Heart left ventricle (tissue), 16 donors: Measurements from ENCODE around the gene ZNF839. TPM values are rescaled to one million over a fixed set of nuclear protein-coding genes. Genes with fewer than 3 reads are reported as not detected.

Experiments used
- ATAC-seq, 4 donors: fragments of 200-7000 bp; cut with Tn5 transposase; one replicate each; pipeline ENCODE4 v1.9.1; 2020 to 2022; ENCODE audit warnings: moderate library complexity in 4 of 4, mild to moderate bottlenecking in 3 of 4, moderate number of reproducible peaks in 1 of 4
- DNase-seq, 5 donors: peaks; one replicate each; pipeline ENCODE4 v3.0.0-alpha.2; 2020
- H3K27ac ChIP-seq, 12 donors: fragments of 200-600 bp; sonication (generic) in 4 of 12; one replicate each; pipeline versions ENCODE4 v1.5.0 to v1.8.0; 2016 to 2022; ENCODE audit warnings: mild to moderate bottlenecking in 2 of 12
- H3K27me3 ChIP-seq, 9 donors: fragments of 200-600 bp; sonication (generic) in 2 of 9; one replicate each; pipeline versions ENCODE4 v1.5.1 to v1.8.0; 2016 to 2022; ENCODE audit warnings: mild to moderate bottlenecking in 3 of 9
- H3K36me3 ChIP-seq, 9 donors: fragments of 200-600 bp; sonication (generic) in 2 of 9; one replicate each; pipeline versions ENCODE4 v1.5.0 to v1.8.0; 2018 to 2022; ENCODE audit warnings: mild to moderate bottlenecking in 2 of 9
- H3K4me1 ChIP-seq, 12 donors: fragments of 200-600 bp; sonication (generic) in 4 of 12; one replicate each; pipeline versions ENCODE4 v1.5.0 to v1.8.0; 2016 to 2022; ENCODE audit warnings: mild to moderate bottlenecking in 3 of 12
- H3K4me3 ChIP-seq, 12 donors: fragments of 200-600 bp; sonication (generic) in 4 of 12; one replicate each; pipeline versions ENCODE4 v1.5.0 to v1.8.0; 2017 to 2022; ENCODE audit warnings: mild to moderate bottlenecking in 9 of 12, moderate library complexity in 4 of 12
- H3K9me3 ChIP-seq, 12 donors: fragments of 200-600 bp; sonication (generic) in 4 of 12; one replicate each; pipeline versions ENCODE4 v1.5.0 to v1.8.0; 2016 to 2022; ENCODE audit warnings: mild to moderate bottlenecking in 1 of 12
- CTCF ChIP-seq, 12 donors: fragments of 200-600 bp; sonication (generic) in 4 of 12; IDR thresholded peaks; one replicate each; pipeline versions ENCODE4 v1.5.0 to v1.8.0; 2018 to 2022; ENCODE audit warnings: antibody characterized with exemption in 12 of 12, mild to moderate bottlenecking in 5 of 12
- POLR2A ChIP-seq, 2 donors: fragments of 450-650 bp; IDR thresholded peaks; one replicate each; pipeline ENCODE4 v1.6.1; 2017; ENCODE audit warnings: antibody characterized with exemption in 2 of 2, mild to moderate bottlenecking in 2 of 2, moderate library complexity in 2 of 2
- WGBS, 4 donors: extraction: QIAGEN DNeasy Blood & Tissue Kit in 2 of 4; methylation state at CpG; one replicate each; pipeline versions ENCODE4 v1.1.5 to v1.1.7; 2013 to 2018; 5-methylcytosine and 5-hydroxymethylcytosine counted together
- intact Hi-C, 10 donors: fragments of 100-400 bp; cut with DNase I; formaldehyde crosslinking; loops; one replicate each; pipeline versions ENCODE4 v1.11.1 to v1.14.2; 2022
- polyA plus RNA-seq, 2 donors: library from polyadenylated mRNA; stranded (reverse); fragments of 200-250 nt; gene quantifications; one replicate each; pipeline ENCODE4 v1.2.3, GENCODE V29; 2013
- total RNA-seq, 9 donors: library from RNA; depleted of rRNA in 2 of 9; stranded (reverse); fragments of >200 nt in 2 of 9; fragmentation: NEBNext Ultra II Directional in 3 of 9; extraction: Animal tissue kit (Norgen Biotek cat#: 25700) in 3 of 9; gene quantifications; one replicate each; pipeline versions ENCODE4 v1.1.0 to v1.2.4, GENCODE V29; 2016 to 2023
- donor health status: ischemic (EF 13 %, LVEDD 7.1; RV severe dilation, severe dysfunction).
- donor health status: healthy with polysubstance abuse.
- donor health status: DM: no; HTN: yes; CAD: no.
- donor health status: DM: no; HTN: no; CAD: no.
- donor health status: ischemic (EF 25% LVEDD 6.9; RV normal size, moderate dysfunction).
- donor health status: ischemic (EF 25% LVEDD 5.7; RV mildly dilated, moderate dysfunction).
- donor health status: healthy.
- donor health status: DM: yes; HTN: yes; CAD: no.
- donor health status: ischemic (EF 35%, LVEDD 5.7; RV mildly dilated, moderate dysfunction).
- donor health status: nonischemic (EF 11% LVEDD 7.7; RV severe dilation, severe dysfunction).
- donor health status: DM: yes; HTN: yes; CAD: no.
- donor health status: PGD.
- donor health status: ischemic (EF 29% LVEDD 5.4; RV normal size, mild dysfunction).
- donor health status: nonischemic (EF 23%, LVEDD 6.1; RV moderate dilation, normal function).

ZNF839 gene
- total and polyA plus RNA-seq, 11 donors = 4.3 to 12.3 (median 8.7) TPM

DNA sequence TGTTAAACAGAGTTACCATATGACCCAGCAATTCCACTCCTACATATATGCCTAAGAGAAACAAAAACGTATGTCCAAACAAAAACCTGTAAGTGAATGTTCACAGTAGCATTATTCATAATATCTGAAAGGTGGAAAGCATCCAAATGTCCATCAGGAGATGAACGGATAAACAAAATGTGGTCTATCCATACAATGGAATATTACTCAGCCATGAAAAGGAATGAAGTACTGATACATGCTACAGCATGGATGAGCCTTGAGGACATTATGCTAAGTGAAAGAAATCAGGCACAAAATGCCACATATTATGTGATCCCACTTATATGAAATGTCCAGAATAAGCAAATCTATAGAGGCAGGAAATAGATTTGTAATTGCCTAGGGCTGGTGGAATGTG is 31.4 kb upstream of the ZNF839 start:
- TF ChIP-seq CTCF (IDR thresholded peaks at IDR 0.05) = no peak
- no peak for TF ChIP-seq POLR2A (IDR thresholded peaks at IDR 0.05)
- Histone ChIP-seq H3K9me3 (peaks cover 0 to 3% (median 0%) of the 10 kb centered on the region in 12 donors), H3K27ac (no peak overlapping the region), H3K27me3 (no peaks in the 10 kb centered on the region), H3K36me3 (no peaks in the 10 kb centered on the region), H3K4me3 (no peak overlapping the region), H3K4me1 (peaks cover 0 to 11% (median 0%) of the 10 kb centered on the region in 12 donors)
- intact Hi-C loops = no loop called here
- ATAC-seq = no peak
- DNase-seq = no peak
- whole genome bisulfite sequencing, 4 donors = 94 to 98% (median 96%) methylated on average over 2 of the region's 2 CpGs

DNA sequence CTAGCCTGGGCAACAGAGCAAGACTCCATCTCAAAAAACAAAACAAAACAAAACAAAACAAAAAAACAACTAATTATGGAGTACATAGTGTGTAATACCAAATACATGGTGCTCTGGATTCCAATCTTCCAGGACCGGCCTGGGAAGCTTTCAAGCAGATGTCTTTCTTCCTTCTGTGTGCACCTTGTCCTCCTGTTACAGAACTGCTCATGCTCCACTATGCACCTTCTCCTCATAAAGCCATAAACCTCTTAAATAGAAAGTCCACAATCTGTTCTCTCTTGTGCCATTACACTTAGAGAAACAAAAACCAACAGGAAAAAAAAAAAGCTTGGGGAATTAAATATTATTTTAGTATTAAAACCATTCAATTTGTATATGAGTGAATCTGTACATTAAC is 27.1 kb upstream of the ZNF839 start:
- intact Hi-C loops = no loop called here
- no peaks in the 10 kb centered on the region for H3K36me3 ChIP-seq
- H3K4me1 ChIP-seq = peaks cover 0 to 15% (median 6%) of the 10 kb centered on the region in 12 donors
- DNase-seq (no peak), ATAC-seq (no peak)
- 93 to 100% (median 96%) methylated on average over 1 of the region's 1 CpG for WGBS, 4 donors
- TF ChIP-seq CTCF (IDR thresholded peaks at IDR 0.05) = no peak
- TF ChIP-seq POLR2A (IDR thresholded peaks at IDR 0.05) = no peak
- H3K9me3 ChIP-seq = peaks cover 0 to 3% (median 0%) of the 10 kb centered on the region in 12 donors
- no peaks in the 10 kb centered on the region for H3K27me3 ChIP-seq
- no peak overlapping the region for H3K27ac ChIP-seq
- H3K4me3 ChIP-seq = no peak overlapping the region

DNA sequence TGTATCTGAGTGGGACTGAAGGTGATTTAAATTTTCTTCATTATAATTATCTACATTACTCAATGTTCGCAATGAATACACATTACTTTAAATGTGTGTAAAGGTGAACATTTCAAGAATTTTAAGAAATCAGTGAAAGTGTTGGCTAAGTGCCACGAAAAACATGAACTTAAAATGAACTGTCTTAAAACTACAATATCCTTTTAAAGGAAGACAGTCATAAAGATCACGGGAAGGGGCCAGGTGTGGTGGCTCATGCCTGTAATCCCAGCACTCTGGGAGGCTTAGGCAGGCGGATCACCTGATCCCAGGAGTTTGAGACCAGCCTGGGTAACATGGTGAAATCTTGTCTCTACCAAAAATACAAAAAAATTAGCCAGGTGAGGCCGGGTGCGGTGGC is 25.8 kb upstream of the ZNF839 start:
- DNase-seq = no peak
- H3K36me3 ChIP-seq = no peaks in the 10 kb centered on the region
- no peak overlapping the region for H3K4me3 ChIP-seq
- H3K27me3 ChIP-seq = no peaks in the 10 kb centered on the region
- H3K4me1 ChIP-seq = peaks cover 0 to 15% (median 6%) of the 10 kb centered on the region in 12 donors
- H3K27ac ChIP-seq = no peak overlapping the region
- no peak for TF ChIP-seq CTCF (IDR thresholded peaks at IDR 0.05)
- intact Hi-C loops = no loop called here
- 87 to 91% (median 89%) methylated on average over 6 of the region's 6 CpGs for WGBS, 4 donors
- no peaks in the 10 kb centered on the region for H3K9me3 ChIP-seq
- ATAC-seq = no peak

DNA sequence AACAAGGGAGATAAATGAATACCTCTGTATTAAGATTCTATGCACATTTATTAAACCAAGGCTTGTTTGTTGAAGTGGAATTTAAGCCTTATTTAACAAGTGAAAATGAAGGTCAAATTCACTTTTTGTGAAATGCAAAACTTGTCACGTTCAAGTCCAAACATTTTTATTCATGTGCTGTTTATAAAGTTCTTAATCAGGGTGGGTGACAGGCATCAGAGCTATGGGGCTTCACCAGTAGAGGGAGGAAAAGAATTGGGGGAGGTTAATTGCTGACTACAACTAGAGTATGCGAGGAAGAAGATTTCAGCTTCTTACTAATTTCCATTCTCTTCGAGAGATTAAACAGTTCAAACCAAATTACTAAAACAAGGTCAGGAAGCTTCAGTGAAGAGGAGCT is 24.3 kb upstream of the ZNF839 start:
- Histone ChIP-seq H3K4me1 (peaks cover 0 to 15% (median 6%) of the 10 kb centered on the region in 12 donors), H3K27ac (peak overlapping the region in 9 of 12 donors; percentile 13 to 66 (median 36)), H3K9me3 (no peaks in the 10 kb centered on the region), H3K4me3 (no peak overlapping the region), H3K27me3 (no peaks in the 10 kb centered on the region), H3K36me3 (no peaks in the 10 kb centered on the region)
- WGBS, 4 donors = 56 to 64% (median 58%) methylated on average over 3 of the region's 3 CpGs
- DNase-seq (no peak), ATAC-seq (peak in 1 of 4 donors; percentile 45)
- TF ChIP-seq CTCF (IDR thresholded peaks at IDR 0.05) (peak in 6 of 12 donors; percentile 16 to 35 (median 28)), POLR2A (IDR thresholded peaks at IDR 0.05) (no peak)
- intact Hi-C loops = no loop called here
